Glutamatergic neuron (in vitro differentiated cells): Measurements from ENCODE around the gene CCR4. TPM values are rescaled to one million over a fixed set of nuclear protein-coding genes. Genes with fewer than 3 reads are reported as not detected.
"Not testable (repeated sequence)": the region's sequence is repeated elsewhere in the genome, so short reads cannot be mapped to it uniquely, and the experiment has no call there.

ENCODE experiments used
- DNase-seq: peaks from one replicate; pipeline ENCODE4 v3.0.0; 2022
- H3K27ac Mint-ChIP-seq: one replicate; pipeline ENCODE4 v1.8.0; 2020; ENCODE audit warnings: mild to moderate bottlenecking, mixed read lengths, inconsistent platforms; ENCODE audit not compliant: unreplicated experiment
- H3K27me3 Mint-ChIP-seq: one replicate; pipeline ENCODE4 v1.8.0; 2020; ENCODE audit warnings: mild to moderate bottlenecking, moderate library complexity, mixed read lengths, inconsistent platforms; ENCODE audit not compliant: unreplicated experiment
- H3K36me3 Mint-ChIP-seq: one replicate; pipeline ENCODE4 v1.8.0; 2020; ENCODE audit warnings: mild to moderate bottlenecking, mixed read lengths, inconsistent platforms; ENCODE audit not compliant: unreplicated experiment
- H3K4me1 Mint-ChIP-seq: one replicate; pipeline ENCODE4 v1.8.0; 2020; ENCODE audit warnings: mild to moderate bottlenecking, low read depth, mixed read lengths, inconsistent platforms; ENCODE audit not compliant: unreplicated experiment
- H3K4me3 Mint-ChIP-seq: one replicate; pipeline ENCODE4 v1.8.0; 2020; ENCODE audit warnings: mild to moderate bottlenecking, mixed read lengths, inconsistent platforms; ENCODE audit not compliant: unreplicated experiment
- H3K9me3 Mint-ChIP-seq: one replicate; pipeline ENCODE4 v1.8.0; 2020; ENCODE audit warnings: mild to moderate bottlenecking, moderate library complexity, mixed read lengths, inconsistent platforms; ENCODE audit not compliant: unreplicated experiment
- CTCF ChIP-seq: fragments of 200-600 bp; sonication (generic); IDR thresholded peaks from one replicate; pipeline ENCODE4 v1.5.0; 2021; ENCODE audit not compliant: partially characterized antibody, unreplicated experiment
- total RNA-seq: library from RNA; stranded (reverse); fragmentation: NEBNext Ultra II Directional; extraction: Animal tissue kit (Norgen Biotek cat#: 25700); gene quantifications from one replicate; pipeline ENCODE4 v1.2.1, GENCODE V29; 2021; ENCODE audit not compliant: unreplicated experiment

CCR4 gene
- total RNA-seq, 1 donor from 2014 or later, result not detected

- H3K36me3 Mint-ChIP-seq, result no peaks in the 10 kb centered on the region
- TF ChIP-seq CTCF, result no peak
- no peaks in the 10 kb centered on the region for H3K9me3 Mint-ChIP-seq
Measured at GRCh38 chr3:32973982-32974381, 22.5 kb downstream of the CCR4 start.

GRCh38 chr3:32975891-32976595 lies 24.6 kb downstream of the CCR4 start:
- H3K27me3 Mint-ChIP-seq, result peaks cover 1% of the 10 kb centered on the region
- no peaks in the 10 kb centered on the region for H3K9me3 Mint-ChIP-seq
- no peak for TF ChIP-seq CTCF
- DNase-seq, result no peak
- H3K4me1 Mint-ChIP-seq, result no peaks in the 10 kb centered on the region
- no peak overlapping the region for H3K4me3 Mint-ChIP-seq
- no peaks in the 10 kb centered on the region for H3K36me3 Mint-ChIP-seq
- H3K27ac Mint-ChIP-seq, result no peak overlapping the region

More at GRCh38 chr3:32973982-32974381, 22.5 kb downstream of the CCR4 start:
- peaks cover 1% of the 10 kb centered on the region for H3K27me3 Mint-ChIP-seq
- no peak for DNase-seq
- H3K4me1 Mint-ChIP-seq, result no peaks in the 10 kb centered on the region
- no peak overlapping the region for H3K27ac Mint-ChIP-seq
- no peak overlapping the region for H3K4me3 Mint-ChIP-seq

DNA sequence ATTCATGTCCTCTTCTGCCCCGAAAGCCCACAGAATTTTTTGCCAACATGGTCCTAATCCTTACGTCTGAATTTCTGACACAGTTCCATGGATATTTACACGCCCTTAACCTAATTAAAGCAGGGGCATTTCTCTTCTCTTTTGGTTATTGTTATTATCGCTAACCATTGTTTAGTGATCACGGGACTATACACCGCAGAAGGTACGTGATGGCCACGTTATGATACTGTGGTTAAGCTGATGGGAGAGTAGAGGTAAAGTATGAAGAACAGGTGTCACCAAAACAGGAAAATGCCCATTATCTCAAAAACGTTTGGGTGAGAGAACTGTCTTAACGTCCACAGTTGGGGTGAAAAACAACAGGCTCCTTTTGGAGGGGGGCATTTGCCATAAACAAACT lies 26.4 kb downstream of the CCR4 start:
- no peaks in the 10 kb centered on the region for H3K36me3 Mint-ChIP-seq
- H3K4me3 Mint-ChIP-seq, result no peak overlapping the region
- H3K27ac Mint-ChIP-seq, result no peak overlapping the region
- no peaks in the 10 kb centered on the region for H3K4me1 Mint-ChIP-seq
- TF ChIP-seq CTCF, result no peak
- no peak for DNase-seq
- H3K9me3 Mint-ChIP-seq, result no peaks in the 10 kb centered on the region
- peaks cover 1% of the 10 kb centered on the region for H3K27me3 Mint-ChIP-seq

DNA sequence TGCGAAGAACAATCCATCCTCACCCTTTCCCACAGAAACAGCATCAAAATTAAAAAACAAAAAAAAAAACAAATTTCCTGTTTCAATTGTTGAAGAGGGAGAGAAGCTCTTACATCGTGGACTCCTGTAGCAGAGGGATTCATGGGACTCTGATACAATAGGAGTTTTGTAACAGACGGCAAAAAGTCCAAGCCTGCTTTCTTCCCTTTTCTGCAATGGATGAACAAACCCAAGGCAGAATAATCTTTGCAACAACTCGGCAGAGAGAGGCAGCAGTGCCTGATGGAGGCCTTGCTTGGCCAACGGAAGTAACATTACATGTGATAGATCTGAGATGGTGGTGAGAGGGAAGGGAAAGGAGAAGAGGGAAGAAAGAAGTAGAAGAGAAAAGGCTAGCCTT lies 26.9 kb downstream of the CCR4 start:
- Mint-ChIP-seq H3K4me3 (no peak overlapping the region), H3K27ac (no peak overlapping the region), H3K27me3 (peaks cover 1% of the 10 kb centered on the region), H3K9me3 (no peaks in the 10 kb centered on the region), H3K36me3 (no peaks in the 10 kb centered on the region), H3K4me1 (no peaks in the 10 kb centered on the region)
- TF ChIP-seq CTCF, result no peak
- DNase-seq, result no peak

GRCh38 chr3:32983124-32983523 lies 31.7 kb downstream of the CCR4 start:
- H3K27ac Mint-ChIP-seq, result no peak overlapping the region
- H3K27me3 Mint-ChIP-seq, result peaks cover 4% of the 10 kb centered on the region
- no peak overlapping the region for H3K4me3 Mint-ChIP-seq
- no peak for DNase-seq
- TF ChIP-seq CTCF, result no peak
- no peaks in the 10 kb centered on the region for H3K36me3 Mint-ChIP-seq
- H3K9me3 Mint-ChIP-seq, result no peaks in the 10 kb centered on the region
- H3K4me1 Mint-ChIP-seq, result no peaks in the 10 kb centered on the region

DNA sequence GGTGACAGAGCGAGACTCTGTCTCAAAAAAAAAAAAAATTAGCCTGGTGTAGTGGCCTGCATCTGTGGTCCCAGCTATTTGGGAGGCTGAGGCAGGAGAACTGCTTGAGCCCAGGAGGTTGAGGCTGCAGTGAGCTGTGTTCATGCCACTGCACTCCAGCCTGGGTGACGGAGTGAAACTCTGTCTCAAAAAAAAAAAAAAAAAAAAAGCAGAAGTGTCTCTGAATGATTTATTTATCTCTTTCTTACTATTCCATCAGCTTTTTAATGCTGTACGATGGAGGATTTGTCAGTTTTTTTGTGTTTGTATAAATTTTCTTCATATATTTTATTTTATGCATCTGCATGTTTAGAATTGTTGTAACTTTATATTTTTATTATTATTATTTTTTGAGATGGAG lies 33.5 kb downstream of the CCR4 start:
- H3K27ac Mint-ChIP-seq, H3K4me3 Mint-ChIP-seq, DNase-seq, H3K36me3 Mint-ChIP-seq, H3K9me3 Mint-ChIP-seq, H3K4me1 Mint-ChIP-seq, H3K27me3 Mint-ChIP-seq: not testable (repeated sequence)
